Tibial artery (tissue), 4 donors: ENCODE measurements around the gene FUNDC2.

Experiments used
- DNase-seq, 2 donors: peaks; one replicate each; pipeline ENCODE4 v3.0.0-alpha.2; 2019
- H3K27ac ChIP-seq, 2 donors: fragments of 200-600 bp; sonication (generic) in 1 of 2; 1 replicate in 1 of 2; 2 replicates in 1 of 2; pipeline ENCODE4 v1.5.1; 2018 to 2019; ENCODE audit warnings: mild to moderate bottlenecking in 1 of 2
- H3K27me3 ChIP-seq, 2 donors: fragments of 200-600 bp; sonication (generic) in 1 of 2; one replicate each; pipeline versions ENCODE4 v1.5.1 to v1.6.0; 2016 to 2019
- H3K36me3 ChIP-seq, 3 donors: fragments of 200-600 bp; sonication (generic) in 2 of 3; one replicate each; pipeline ENCODE4 v1.5.1; 2016 to 2019; ENCODE audit warnings: mild to moderate bottlenecking in 2 of 3
- H3K4me1 ChIP-seq, 4 donors: fragments of 200-600 bp; sonication (generic) in 2 of 4; 1 replicate in 3 of 4; 2 replicates in 1 of 4; pipeline ENCODE4 v1.5.1; 2016 to 2019
- H3K4me3 ChIP-seq, 2 donors: fragments of 200-600 bp; sonication (generic) in 1 of 2; 1 replicate in 1 of 2; 2 replicates in 1 of 2; pipeline ENCODE4 v1.5.1; 2018 to 2019; ENCODE audit warnings: mild to moderate bottlenecking in 2 of 2
- H3K9me3 ChIP-seq, 3 donors: fragments of 200-600 bp; sonication (generic) in 1 of 3; one replicate each; pipeline ENCODE4 v1.5.1; 2016 to 2019
- CTCF ChIP-seq, 2 experiments: fragments of 200-600 bp in 1 of 2; fragments of 450-650 bp in 1 of 2; IDR thresholded peaks; one replicate each; pipeline ENCODE4 v1.5.1; 2017 to 2019; ENCODE audit warnings: antibody characterized with exemption in 2 of 2, mild to moderate bottlenecking in 1 of 2, moderate library complexity in 1 of 2
- intact Hi-C: fragments of 100-400 bp; cut with DNase I; formaldehyde crosslinking; loops from one replicate; pipeline ENCODE4 v1.15.0; 2023; ENCODE audit warnings: low total_unique reads

FUNDC2 gene

DNA sequence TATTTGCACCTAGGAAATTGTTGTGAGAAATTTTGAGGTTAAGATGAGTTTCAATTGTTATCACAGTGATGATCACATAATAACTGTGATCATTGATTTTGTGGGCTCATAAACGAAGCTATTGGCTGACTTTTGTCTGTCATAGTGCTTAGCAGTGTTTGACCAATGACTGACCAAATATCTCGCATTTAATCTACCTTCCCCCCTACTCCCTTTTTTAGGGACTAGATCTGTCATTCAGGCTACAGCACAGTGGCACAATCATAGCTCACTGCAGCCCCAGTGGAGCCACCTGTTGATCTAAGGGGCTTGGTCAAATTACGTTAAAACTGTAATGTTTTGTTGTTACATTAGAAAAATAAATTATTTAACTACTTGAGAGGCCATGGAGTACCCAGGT is 1.5 kb downstream of the FUNDC2 start:
- peak overlapping the region; percentile 69 to 77 for H3K4me3 ChIP-seq
- intact Hi-C loops = no loop called here
- no peaks in the 10 kb centered on the region for H3K36me3 ChIP-seq
- peak overlapping the region; percentile 95 for H3K27ac ChIP-seq
- H3K9me3 ChIP-seq = no peaks in the 10 kb centered on the region
- DNase-seq = no peak
- no peaks in the 10 kb centered on the region for H3K27me3 ChIP-seq
- H3K4me1 ChIP-seq = peaks cover 0 to 14% (median 0%) of the 10 kb centered on the region in 4 donors
- no peak for TF ChIP-seq CTCF (IDR thresholded peaks at IDR 0.05)

- Histone ChIP-seq H3K36me3 (no peaks in the 10 kb centered on the region), H3K27me3 (no peaks in the 10 kb centered on the region), H3K27ac (peak overlapping the region; percentile 95), H3K4me1 (peaks cover 0 to 14% (median 0%) of the 10 kb centered on the region in 4 donors), H3K4me3 (no peak overlapping the region), H3K9me3 (no peaks in the 10 kb centered on the region)
- no peak for TF ChIP-seq CTCF (IDR thresholded peaks at IDR 0.05)
- DNase-seq = no peak
- intact Hi-C loops = no loop called here
Measured at GRCh38 chrX:155028877-155029291, 2.2 kb downstream of the FUNDC2 start.

GRCh38 chrX:155031657-155032056 is 5.0 kb downstream of the FUNDC2 start:
- Histone ChIP-seq H3K4me1 (peaks cover 0 to 14% (median 0%) of the 10 kb centered on the region in 4 donors), H3K9me3 (no peaks in the 10 kb centered on the region), H3K27me3 (no peaks in the 10 kb centered on the region), H3K27ac (no peak overlapping the region), H3K4me3 (no peak overlapping the region), H3K36me3 (peaks cover 0 to 7% (median 7%) of the 10 kb centered on the region in 3 donors)
- no peak for DNase-seq
- TF ChIP-seq CTCF (IDR thresholded peaks at IDR 0.05) = no peak
- intact Hi-C loops = no loop called here

GRCh38 chrX:155035688-155036087 is 9.0 kb downstream of the FUNDC2 start:
- no peaks in the 10 kb centered on the region for H3K4me1 ChIP-seq
- no peak overlapping the region for H3K4me3 ChIP-seq
- H3K27ac ChIP-seq = no peak overlapping the region
- H3K27me3 ChIP-seq = no peaks in the 10 kb centered on the region
- TF ChIP-seq CTCF (IDR thresholded peaks at IDR 0.05) = no peak
- DNase-seq = no peak
- intact Hi-C loops = no loop called here
- H3K9me3 ChIP-seq = no peaks in the 10 kb centered on the region
- H3K36me3 ChIP-seq = peaks cover 6 to 7% (median 7%) of the 10 kb centered on the region in 3 donors

DNA sequence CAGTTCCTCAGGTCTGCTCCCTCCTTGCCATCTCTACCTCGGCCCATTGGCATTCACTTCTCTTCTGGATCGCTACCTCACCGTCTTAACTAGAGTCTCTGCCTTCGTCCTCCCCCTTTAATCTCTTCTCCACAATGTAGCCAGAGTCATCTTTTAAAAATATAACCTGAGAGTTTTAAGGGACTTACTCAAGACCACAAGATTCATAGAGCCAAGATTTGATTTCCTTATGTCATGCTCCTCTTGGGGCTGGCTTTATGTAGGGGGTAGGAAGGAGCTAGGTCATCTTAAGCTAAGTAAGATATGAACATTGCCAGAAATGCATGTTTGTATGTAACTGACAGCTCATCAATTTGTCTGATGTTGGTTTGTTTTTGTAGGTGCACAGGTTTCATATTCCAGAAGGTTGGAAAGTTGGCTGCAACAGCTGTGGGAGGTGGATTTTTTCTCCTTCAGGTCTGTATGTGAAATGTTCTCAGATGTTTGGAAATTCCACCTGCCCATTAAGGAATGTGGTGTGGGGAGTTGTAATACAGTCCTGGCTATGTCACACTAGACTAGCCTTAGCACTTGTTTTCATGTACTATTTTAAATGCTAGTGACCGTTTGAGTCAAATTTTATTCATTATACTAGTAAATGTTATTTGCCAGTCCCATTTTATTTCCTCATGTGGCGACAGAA is 19.6 kb downstream of the FUNDC2 start:
- H3K27me3 ChIP-seq = no peaks in the 10 kb centered on the region

More for the DNA sequence above, 19.6 kb downstream of the FUNDC2 start:
- Histone ChIP-seq H3K4me1 (no peaks in the 10 kb centered on the region), H3K9me3 (no peaks in the 10 kb centered on the region), H3K27ac (no peak overlapping the region), H3K36me3 (peaks cover 0 to 6% (median 0%) of the 10 kb centered on the region in 3 donors), H3K4me3 (no peak overlapping the region)
- TF ChIP-seq CTCF (IDR thresholded peaks at IDR 0.05) = no peak
- intact Hi-C loops = no loop called here
- DNase-seq = no peak
